ENCODE results near the gene TUBB4A.

DNA sequence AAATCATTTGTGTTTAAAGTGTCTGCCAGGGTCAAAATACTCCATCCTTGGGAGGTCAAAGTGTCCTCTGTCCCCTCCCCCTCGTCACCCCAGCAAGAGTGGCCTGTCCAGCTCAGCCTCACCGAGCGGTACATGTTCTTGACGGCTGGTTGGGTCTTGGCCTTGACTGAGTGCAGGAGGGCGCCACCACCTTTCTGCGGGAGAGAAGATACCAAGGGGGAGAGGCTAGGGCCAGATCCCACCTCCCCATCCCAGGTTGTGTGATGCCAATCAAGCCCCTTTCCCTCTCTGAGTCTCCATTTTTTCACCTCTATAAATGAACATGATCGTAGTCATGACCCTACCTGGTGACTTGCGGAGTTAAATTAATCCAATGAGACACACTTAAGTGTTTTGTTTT is 31.9 kb downstream of the TUBB4A start:
- no peak for TF ChIP-seq POLR2A (IDR thresholded peaks at IDR 0.05)
- TF ChIP-seq, protein P1, sequence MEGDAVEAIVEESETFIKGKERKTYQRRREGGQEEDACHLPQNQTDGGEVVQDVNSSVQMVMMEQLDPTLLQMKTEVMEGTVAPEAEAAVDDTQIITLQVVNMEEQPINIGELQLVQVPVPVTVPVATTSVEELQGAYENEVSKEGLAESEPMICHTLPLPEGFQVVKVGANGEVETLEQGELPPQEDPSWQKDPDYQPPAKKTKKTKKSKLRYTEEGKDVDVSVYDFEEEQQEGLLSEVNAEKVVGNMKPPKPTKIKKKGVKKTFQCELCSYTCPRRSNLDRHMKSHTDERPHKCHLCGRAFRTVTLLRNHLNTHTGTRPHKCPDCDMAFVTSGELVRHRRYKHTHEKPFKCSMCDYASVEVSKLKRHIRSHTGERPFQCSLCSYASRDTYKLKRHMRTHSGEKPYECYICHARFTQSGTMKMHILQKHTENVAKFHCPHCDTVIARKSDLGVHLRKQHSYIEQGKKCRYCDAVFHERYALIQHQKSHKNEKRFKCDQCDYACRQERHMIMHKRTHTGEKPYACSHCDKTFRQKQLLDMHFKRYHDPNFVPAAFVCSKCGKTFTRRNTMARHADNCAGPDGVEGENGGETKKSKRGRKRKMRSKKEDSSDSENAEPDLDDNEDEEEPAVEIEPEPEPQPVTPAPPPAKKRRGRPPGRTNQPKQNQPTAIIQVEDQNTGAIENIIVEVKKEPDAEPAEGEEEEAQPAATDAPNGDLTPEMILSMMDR (IDR thresholded peaks at IDR 0.05), result no peak

Measured in esophagus squamous epithelium (tissue), 4 donors.